NCI-H2227 (cell line): Measurements from ENCODE around the gene FARP2.
"Not testable (repeated sequence)": the region's sequence is repeated elsewhere in the genome, so short reads cannot be mapped to it uniquely, and the experiment has no call there.

Experiments used
- DNase-seq: peaks from one replicate; lab custom pipeline; 2025; ENCODE audit not compliant: unreplicated experiment; lab: John Stamatoyannopoulos, UW

Gene FARP2

GRCh38 chr2:241399941-241400922, 44.1 kb downstream of the FARP2 start:
- DNase-seq, result no peak

- DNase-seq, result no peak
Measured at GRCh38 chr2:241408849-241409248, 52.8 kb downstream of the FARP2 start.

DNA sequence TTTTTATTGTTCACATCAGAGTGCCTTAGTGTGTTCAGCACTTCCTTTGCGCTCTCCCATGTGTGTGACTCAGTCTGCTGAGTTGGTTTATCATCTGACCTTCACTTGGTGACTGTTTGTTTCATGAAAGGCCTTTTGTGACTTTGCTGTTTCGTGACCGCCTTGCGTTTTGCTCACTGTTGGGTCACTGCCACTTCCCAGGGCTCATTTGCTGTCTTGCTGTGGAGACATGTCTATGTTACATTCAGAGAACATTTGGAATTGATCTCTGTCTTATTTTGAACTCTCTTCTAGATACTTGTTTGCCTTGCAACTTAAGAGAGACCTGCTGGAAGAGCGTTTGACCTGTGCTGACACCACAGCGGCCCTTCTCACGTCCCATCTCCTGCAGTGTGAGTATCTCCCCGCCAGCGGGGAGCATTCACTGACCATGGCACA, 54.7 kb downstream of the FARP2 start:
- DNase-seq, result no peak

DNA sequence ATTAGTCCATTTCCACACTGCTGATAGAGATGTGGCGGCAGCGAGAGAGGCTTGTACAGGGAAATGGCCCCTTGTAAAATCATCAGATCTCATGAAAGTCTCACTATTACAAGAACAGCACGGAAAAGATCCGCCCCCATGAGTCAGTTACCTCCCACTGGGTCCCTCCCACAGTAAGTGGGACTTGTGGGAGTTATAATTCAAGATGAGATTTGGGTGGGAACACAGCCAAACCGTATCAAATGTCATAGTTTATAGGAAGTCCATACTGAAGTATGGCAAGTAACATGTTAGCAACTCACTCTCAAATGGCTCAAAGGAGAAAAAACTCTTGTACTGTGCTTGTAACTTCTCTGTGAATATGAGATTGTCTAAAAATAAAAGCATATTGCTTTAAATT, 56.1 kb downstream of the FARP2 start:
- no peak for DNase-seq

DNA sequence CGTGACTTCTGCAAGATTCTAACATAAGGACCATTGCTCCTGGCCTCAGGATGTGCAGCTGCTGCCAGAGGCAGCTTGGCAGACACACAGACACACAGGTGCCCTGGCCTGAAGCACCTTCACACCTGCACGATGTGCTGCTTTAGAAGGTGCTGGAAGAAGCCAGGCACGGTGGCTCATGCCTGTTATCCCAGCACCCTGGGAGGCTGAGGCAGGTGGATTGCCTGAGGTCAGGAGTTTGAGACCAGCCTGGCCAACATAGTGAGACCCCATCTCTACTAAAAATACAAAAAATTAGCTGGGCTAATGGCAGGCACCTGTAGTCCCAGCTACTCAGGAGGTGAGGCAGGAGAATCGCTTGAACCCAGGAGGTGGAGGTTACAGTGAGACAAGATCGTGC, 57.4 kb downstream of the FARP2 start:
- not testable (repeated sequence) for DNase-seq

- no peak for DNase-seq
Measured at GRCh38 chr2:241413929-241414580, 58.0 kb downstream of the FARP2 start.

DNA sequence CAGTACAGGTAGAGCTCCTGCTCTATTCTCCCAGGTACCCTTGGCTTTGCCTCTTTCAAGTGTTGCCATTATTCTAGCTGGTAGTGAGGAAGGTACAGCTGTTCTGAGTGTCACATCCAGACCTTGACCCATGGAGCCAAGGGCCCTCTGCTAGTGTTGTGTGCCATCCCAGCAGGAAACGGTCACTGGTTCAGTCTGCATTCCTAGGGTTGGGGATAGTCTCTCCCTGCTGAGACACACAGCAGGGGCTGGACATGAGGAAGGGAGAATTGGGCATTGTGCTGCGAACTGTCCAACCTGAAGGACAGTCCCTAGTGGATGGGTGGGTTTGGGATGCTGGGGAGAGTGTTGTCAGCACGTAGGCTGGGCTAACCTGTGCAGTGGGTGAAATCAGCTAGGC, 59.1 kb downstream of the FARP2 start:
- DNase-seq, result no peak

GRCh38 chr2:241417626-241418025, 61.5 kb downstream of the FARP2 start:
- no peak for DNase-seq

- DNase-seq, result no peak
Measured at GRCh38 chr2:241421330-241421729, 65.2 kb downstream of the FARP2 start.

DNA sequence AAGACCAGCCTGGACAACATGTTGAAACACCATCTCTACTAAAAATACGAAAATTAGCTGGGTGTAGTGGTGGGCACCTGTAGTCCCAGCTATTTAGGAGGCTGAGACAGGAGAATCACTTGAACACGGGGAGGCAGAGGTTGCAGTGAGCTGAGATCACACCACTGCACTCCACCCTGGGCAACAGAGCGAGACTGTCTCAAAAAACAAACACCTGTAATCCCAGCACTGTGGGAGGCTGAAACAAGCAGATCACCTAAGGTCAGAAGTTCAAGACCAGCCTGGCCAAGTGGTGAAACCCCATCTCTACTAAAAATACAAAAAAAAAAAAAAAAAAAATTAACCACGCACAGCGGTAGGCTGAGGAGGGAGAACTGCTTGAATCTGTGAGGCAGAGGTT, 65.9 kb downstream of the FARP2 start:
- not testable (repeated sequence) for DNase-seq

DNA sequence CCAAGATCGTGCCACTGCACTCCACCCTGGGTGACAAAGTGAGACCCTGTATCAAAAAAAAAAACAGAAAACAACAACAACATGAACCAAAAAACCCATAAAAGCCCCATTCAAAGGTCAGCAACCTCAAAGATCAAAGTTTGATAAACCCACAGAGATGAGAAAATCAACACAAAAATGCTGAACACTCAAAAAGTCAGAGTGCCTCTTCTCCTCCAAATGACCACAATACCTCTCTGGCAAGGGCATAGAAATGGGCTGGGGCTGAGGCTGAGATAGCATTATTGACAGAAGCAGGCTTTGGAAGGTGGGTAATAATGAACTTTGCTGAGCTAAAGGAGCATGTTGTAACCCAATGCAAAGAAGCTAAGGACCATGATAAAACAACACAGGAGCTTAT, 66.3 kb downstream of the FARP2 start:
- DNase-seq, result no peak

DNA sequence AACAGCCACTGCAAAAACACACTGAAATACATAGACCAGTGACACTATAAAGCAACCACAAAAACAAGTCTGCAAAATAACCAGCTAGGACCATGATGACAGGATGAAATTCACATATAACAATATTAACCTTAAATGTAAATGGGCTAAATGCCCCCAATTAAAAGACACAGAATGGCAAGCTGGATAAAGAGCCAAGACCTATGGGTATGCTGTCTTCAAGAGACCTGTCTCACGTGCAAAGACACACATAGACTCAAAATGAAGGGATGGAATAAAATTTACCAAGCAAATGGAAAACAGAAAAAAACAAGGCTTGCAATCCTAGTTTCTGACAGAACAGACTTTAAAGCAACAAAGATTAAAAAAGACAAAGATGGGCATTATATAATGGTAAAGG, 67.4 kb downstream of the FARP2 start:
- DNase-seq, result not testable (repeated sequence)

GRCh38 chr2:241425368-241425767, 69.3 kb downstream of the FARP2 start:
- DNase-seq, result no peak

DNA sequence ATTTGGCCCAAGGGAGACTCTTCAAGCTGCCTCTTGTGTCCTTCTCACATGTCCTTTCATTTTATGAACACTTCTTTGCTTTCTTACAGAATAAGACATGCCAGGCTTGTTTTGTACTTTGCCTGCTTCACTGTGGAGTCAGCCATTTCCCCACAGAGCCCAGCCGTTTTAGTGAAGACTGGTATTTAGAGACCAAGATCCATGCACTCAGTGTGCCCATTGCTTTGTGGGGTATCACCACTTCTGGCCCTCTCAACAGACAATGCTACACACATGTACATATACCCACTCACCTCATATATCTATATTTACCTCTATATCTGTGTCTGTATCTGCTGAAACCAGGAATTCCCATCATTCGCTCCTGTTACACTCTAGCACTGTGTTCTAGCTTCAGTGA, 74.1 kb downstream of the FARP2 start:
- no peak for DNase-seq

- DNase-seq, result no peak
Measured at GRCh38 chr2:241432824-241433448, 76.9 kb downstream of the FARP2 start.

DNA sequence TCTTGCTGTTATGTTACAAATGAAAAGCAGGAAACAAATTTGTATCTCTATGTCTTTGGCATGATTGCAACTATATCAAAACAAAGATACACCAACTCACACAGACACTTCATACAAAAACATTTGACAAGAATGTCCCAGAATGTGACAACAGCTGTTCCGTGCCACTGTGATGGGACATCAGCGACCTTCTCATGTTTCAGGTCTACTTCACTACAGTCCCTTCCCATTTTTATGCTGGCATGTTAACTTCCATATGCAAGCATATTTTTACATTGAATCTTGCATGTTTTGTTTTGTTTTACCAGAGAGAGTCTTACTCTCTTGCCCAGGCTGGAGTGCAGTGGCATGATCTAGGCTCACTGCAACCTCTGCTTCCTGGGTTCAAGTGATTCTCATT, 81.1 kb downstream of the FARP2 start:
- DNase-seq, result no peak

GRCh38 chr2:241441492-241441891, 85.4 kb downstream of the FARP2 start:
- DNase-seq, result no peak

GRCh38 chr2:241443486-241444223, 87.6 kb downstream of the FARP2 start:
- DNase-seq, result peak; percentile 28

GRCh38 chr2:241445426-241445825, 89.3 kb downstream of the FARP2 start:
- no peak for DNase-seq

DNA sequence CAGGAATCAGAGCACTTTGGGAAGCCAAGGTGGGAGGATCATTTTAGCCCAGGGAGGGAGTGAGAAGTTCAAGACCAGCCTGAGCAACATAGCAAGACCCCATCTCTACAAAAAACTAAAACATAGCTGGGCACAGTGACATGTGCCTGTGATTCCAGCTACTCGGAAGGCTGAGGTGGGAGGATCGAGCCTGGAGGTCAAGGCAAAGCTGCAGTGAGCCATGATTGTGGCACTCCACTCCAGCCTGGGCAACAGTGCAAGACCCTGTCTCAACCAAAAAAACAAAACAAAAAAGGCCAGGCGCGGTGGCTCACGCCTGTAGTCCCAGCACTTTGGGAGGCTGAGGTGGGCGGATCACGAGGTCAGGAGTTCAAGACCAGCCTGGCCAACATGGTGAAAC, 94.0 kb downstream of the FARP2 start:
- DNase-seq, result not testable (repeated sequence)
